Activated CD4-positive, alpha-beta T cell treated with anti-CD3 and anti-CD28 coated beads, Interleukin-2, amount 10 ng/mL, durations not matched to agents 24 days and 14 days (primary cell): ENCODE measurements around the gene MAPK12. TPM values are rescaled to one million over a fixed set of nuclear protein-coding genes. Genes with fewer than 3 reads are reported as not detected.

Source experiments
- DNase-seq: peaks from one replicate; pipeline ENCODE4 v3.0.0; 2022
- H3K27ac Mint-ChIP-seq: one replicate; pipeline ENCODE4 v1.8.0; 2022; ENCODE audit warnings: mild to moderate bottlenecking, mixed read lengths
- H3K27me3 Mint-ChIP-seq: one replicate; pipeline ENCODE4 v1.8.0; 2022; ENCODE audit warnings: mixed read lengths
- H3K36me3 Mint-ChIP-seq: one replicate; pipeline ENCODE4 v1.8.0; 2022; ENCODE audit warnings: low read depth, mild to moderate bottlenecking, mixed read lengths
- H3K4me1 Mint-ChIP-seq: one replicate; pipeline ENCODE4 v1.8.0; 2021; ENCODE audit warnings: mixed read lengths
- H3K4me3 Mint-ChIP-seq: one replicate; pipeline ENCODE4 v1.8.0; 2022; ENCODE audit warnings: mild to moderate bottlenecking, moderate library complexity, mixed read lengths
- H3K9me3 Mint-ChIP-seq: one replicate; pipeline ENCODE4 v1.8.0; 2021; ENCODE audit warnings: mixed read lengths
- intact Hi-C: fragments of 100-400 bp; cut with micrococcal nuclease; formaldehyde crosslinking; loops from one replicate; pipeline ENCODE4 v1.15.1; 2023
- total RNA-seq: library from RNA; stranded (reverse); gene quantifications from 2 replicates; pipeline ENCODE4 v1.2.3, GENCODE V29; 2022

The MAPK12 gene
- total RNA-seq, 1 donor from 2014 or later, result 20.1 TPM

- Mint-ChIP-seq H3K9me3 (no peaks in the 10 kb centered on the region), H3K4me3 (no peak overlapping the region), H3K27ac (no peak overlapping the region), H3K36me3 (no peaks in the 10 kb centered on the region), H3K4me1 (peaks cover 6% of the 10 kb centered on the region), H3K27me3 (peaks cover 14% of the 10 kb centered on the region)
- no peak for DNase-seq
- intact Hi-C loops, result no loop called here
These were observed 32.2 kb upstream of the MAPK12 start for GRCh38 chr22:50293441-50294318.

- intact Hi-C loops, result no loop called here
- peaks cover 6% of the 10 kb centered on the region for H3K4me1 Mint-ChIP-seq
- no peaks in the 10 kb centered on the region for H3K36me3 Mint-ChIP-seq
- H3K4me3 Mint-ChIP-seq, result peak overlapping the region; percentile 72
- peak overlapping the region; percentile 22 for H3K27ac Mint-ChIP-seq
- no peaks in the 10 kb centered on the region for H3K9me3 Mint-ChIP-seq
- H3K27me3 Mint-ChIP-seq, result peaks cover 11% of the 10 kb centered on the region
- no peak for DNase-seq
These were observed 31.4 kb upstream of the MAPK12 start for GRCh38 chr22:50292643-50293440.

- Mint-ChIP-seq H3K27me3 (peaks cover 11% of the 10 kb centered on the region), H3K27ac (no peak overlapping the region), H3K4me1 (peaks cover 6% of the 10 kb centered on the region), H3K36me3 (no peaks in the 10 kb centered on the region), H3K4me3 (no peak overlapping the region), H3K9me3 (no peaks in the 10 kb centered on the region)
- intact Hi-C loops, result no loop called here
- DNase-seq, result no peak
These were observed 28.6 kb upstream of the MAPK12 start for GRCh38 chr22:50289942-50290630.

- H3K9me3 Mint-ChIP-seq, result no peaks in the 10 kb centered on the region
- H3K27me3 Mint-ChIP-seq, result peaks cover 11% of the 10 kb centered on the region
- H3K4me3 Mint-ChIP-seq, result no peak overlapping the region
- intact Hi-C loops, result no loop called here
- H3K36me3 Mint-ChIP-seq, result no peaks in the 10 kb centered on the region
- DNase-seq, result no peak
- no peak overlapping the region for H3K27ac Mint-ChIP-seq
- peaks cover 6% of the 10 kb centered on the region for H3K4me1 Mint-ChIP-seq
These were observed 27.9 kb upstream of the MAPK12 start for GRCh38 chr22:50289151-50289941.

GRCh38 chr22:50287731-50288130 is 26.2 kb upstream of the MAPK12 start:
- Mint-ChIP-seq H3K9me3 (no peaks in the 10 kb centered on the region), H3K27ac (no peak overlapping the region), H3K4me1 (peaks cover 3% of the 10 kb centered on the region), H3K4me3 (no peak overlapping the region), H3K27me3 (peaks cover 8% of the 10 kb centered on the region), H3K36me3 (no peaks in the 10 kb centered on the region)
- intact Hi-C loops, result no loop called here
- no peak for DNase-seq

- H3K36me3 Mint-ChIP-seq, result no peaks in the 10 kb centered on the region
- no peak overlapping the region for H3K27ac Mint-ChIP-seq
- H3K4me1 Mint-ChIP-seq, result no peaks in the 10 kb centered on the region
- peaks cover under 1% of the 10 kb centered on the region for H3K27me3 Mint-ChIP-seq
- no peaks in the 10 kb centered on the region for H3K9me3 Mint-ChIP-seq
- intact Hi-C loops, result no loop called here
- no peak for DNase-seq
- no peak overlapping the region for H3K4me3 Mint-ChIP-seq
These were observed 25.3 kb upstream of the MAPK12 start for GRCh38 chr22:50286701-50287318.

- DNase-seq, result no peak
- Mint-ChIP-seq H3K4me3 (no peak overlapping the region), H3K9me3 (no peaks in the 10 kb centered on the region), H3K4me1 (no peaks in the 10 kb centered on the region), H3K27ac (no peak overlapping the region), H3K27me3 (no peaks in the 10 kb centered on the region), H3K36me3 (no peaks in the 10 kb centered on the region)
- intact Hi-C loops, result no loop called here
These were observed 24.8 kb upstream of the MAPK12 start for GRCh38 chr22:50286275-50286674.

GRCh38 chr22:50285568-50286229 is 24.2 kb upstream of the MAPK12 start:
- H3K36me3 Mint-ChIP-seq, result no peaks in the 10 kb centered on the region
- intact Hi-C loops, result no loop called here
- H3K9me3 Mint-ChIP-seq, result no peaks in the 10 kb centered on the region
- H3K27me3 Mint-ChIP-seq, result no peaks in the 10 kb centered on the region
- H3K27ac Mint-ChIP-seq, result no peak overlapping the region
- H3K4me1 Mint-ChIP-seq, result no peaks in the 10 kb centered on the region
- DNase-seq, result no peak
- no peak overlapping the region for H3K4me3 Mint-ChIP-seq

- DNase-seq, result no peak
- H3K27me3 Mint-ChIP-seq, result no peaks in the 10 kb centered on the region
- no peaks in the 10 kb centered on the region for H3K9me3 Mint-ChIP-seq
These were observed 23.0 kb upstream of the MAPK12 start for GRCh38 chr22:50284479-50284878.

GRCh38 chr22:50283821-50284220 is 22.3 kb upstream of the MAPK12 start:
- no peaks in the 10 kb centered on the region for H3K36me3 Mint-ChIP-seq
- H3K27ac Mint-ChIP-seq, result no peak overlapping the region
- H3K9me3 Mint-ChIP-seq, result no peaks in the 10 kb centered on the region
- H3K4me1 Mint-ChIP-seq, result no peaks in the 10 kb centered on the region
- no peaks in the 10 kb centered on the region for H3K27me3 Mint-ChIP-seq
- DNase-seq, result no peak
- intact Hi-C loops, result no loop called here
- no peak overlapping the region for H3K4me3 Mint-ChIP-seq

More at GRCh38 chr22:50284479-50284878, 23.0 kb upstream of the MAPK12 start:
- no peaks in the 10 kb centered on the region for H3K36me3 Mint-ChIP-seq
- intact Hi-C loops, result no loop called here
- no peak overlapping the region for H3K27ac Mint-ChIP-seq
- H3K4me1 Mint-ChIP-seq, result no peaks in the 10 kb centered on the region
- no peak overlapping the region for H3K4me3 Mint-ChIP-seq

GRCh38 chr22:50282361-50283155 is 21.1 kb upstream of the MAPK12 start:
- H3K27me3 Mint-ChIP-seq, result no peaks in the 10 kb centered on the region
- no peak overlapping the region for H3K4me3 Mint-ChIP-seq
- no peaks in the 10 kb centered on the region for H3K9me3 Mint-ChIP-seq
- no peak overlapping the region for H3K27ac Mint-ChIP-seq
- intact Hi-C loops, result no loop called here
- DNase-seq, result no peak
- no peaks in the 10 kb centered on the region for H3K4me1 Mint-ChIP-seq
- no peaks in the 10 kb centered on the region for H3K36me3 Mint-ChIP-seq

- DNase-seq, result no peak
- intact Hi-C loops, result no loop called here
- Mint-ChIP-seq H3K27me3 (no peaks in the 10 kb centered on the region), H3K9me3 (no peaks in the 10 kb centered on the region), H3K4me3 (no peak overlapping the region), H3K4me1 (no peaks in the 10 kb centered on the region), H3K27ac (no peak overlapping the region), H3K36me3 (no peaks in the 10 kb centered on the region)
These were observed 20.5 kb upstream of the MAPK12 start for GRCh38 chr22:50281957-50282356.
